GM11168 (cell line): ENCODE measurements around the gene ST6GALNAC3.
"Not testable (repeated sequence)": the region's sequence is repeated elsewhere in the genome, so short reads cannot be mapped to it uniquely, and the experiment has no call there.

ENCODE experiments used
- in situ Hi-C: fragments of 300-500 bp; cut with MboI; formaldehyde crosslinking; loops from one replicate; pipeline ENCODE4 v1.12.0; 2022; ENCODE audit warnings: low sequenced_read_pairs; ENCODE audit not compliant: unreplicated experiment

The ST6GALNAC3 gene

DNA sequence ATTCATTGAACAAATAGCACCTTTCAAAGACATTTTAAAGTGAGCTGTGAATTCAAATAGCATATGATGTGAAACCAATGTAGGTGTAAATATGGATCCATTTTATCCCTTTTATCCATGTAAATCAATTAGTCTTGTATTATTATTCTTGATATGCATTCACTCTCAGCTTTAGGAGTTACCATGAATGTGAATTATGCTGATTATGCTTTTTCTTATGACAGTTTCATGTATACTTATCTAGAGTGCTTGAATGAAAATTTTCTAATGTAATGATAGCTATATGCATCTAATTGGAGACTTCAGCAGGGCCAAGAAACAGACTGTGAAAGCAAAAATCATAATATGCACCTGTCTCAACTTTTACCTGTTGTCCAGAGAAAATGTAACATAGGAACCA, 566.2 kb downstream of the ST6GALNAC3 start:
- in situ Hi-C loops: no loop called here

- in situ Hi-C loops: no loop called here
Observed at GRCh38 chr1:76644139-76644538, 569.6 kb downstream of the ST6GALNAC3 start.

DNA sequence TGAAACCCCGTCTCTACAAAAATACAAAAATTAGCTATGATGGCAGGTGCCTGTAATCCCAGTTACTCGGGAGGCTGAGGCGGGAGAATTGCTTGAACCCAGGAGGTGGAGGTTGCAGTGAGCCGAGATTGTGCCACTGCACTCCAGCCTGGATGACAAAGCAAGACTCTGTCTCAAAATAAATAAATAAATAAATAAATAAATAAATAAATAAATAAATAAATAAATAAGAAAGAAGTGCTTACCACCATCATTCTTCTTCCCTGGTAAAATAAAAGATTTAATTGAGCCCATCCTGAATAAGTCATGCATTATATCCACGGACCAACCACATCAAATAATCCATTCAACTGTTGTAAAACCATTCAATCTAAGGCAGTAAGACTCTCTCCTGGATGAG, 578.3 kb downstream of the ST6GALNAC3 start:
- in situ Hi-C loops: not testable (repeated sequence)

GRCh38 chr1:76657623-76658022, 583.1 kb downstream of the ST6GALNAC3 start:
- in situ Hi-C loops: no loop called here

DNA sequence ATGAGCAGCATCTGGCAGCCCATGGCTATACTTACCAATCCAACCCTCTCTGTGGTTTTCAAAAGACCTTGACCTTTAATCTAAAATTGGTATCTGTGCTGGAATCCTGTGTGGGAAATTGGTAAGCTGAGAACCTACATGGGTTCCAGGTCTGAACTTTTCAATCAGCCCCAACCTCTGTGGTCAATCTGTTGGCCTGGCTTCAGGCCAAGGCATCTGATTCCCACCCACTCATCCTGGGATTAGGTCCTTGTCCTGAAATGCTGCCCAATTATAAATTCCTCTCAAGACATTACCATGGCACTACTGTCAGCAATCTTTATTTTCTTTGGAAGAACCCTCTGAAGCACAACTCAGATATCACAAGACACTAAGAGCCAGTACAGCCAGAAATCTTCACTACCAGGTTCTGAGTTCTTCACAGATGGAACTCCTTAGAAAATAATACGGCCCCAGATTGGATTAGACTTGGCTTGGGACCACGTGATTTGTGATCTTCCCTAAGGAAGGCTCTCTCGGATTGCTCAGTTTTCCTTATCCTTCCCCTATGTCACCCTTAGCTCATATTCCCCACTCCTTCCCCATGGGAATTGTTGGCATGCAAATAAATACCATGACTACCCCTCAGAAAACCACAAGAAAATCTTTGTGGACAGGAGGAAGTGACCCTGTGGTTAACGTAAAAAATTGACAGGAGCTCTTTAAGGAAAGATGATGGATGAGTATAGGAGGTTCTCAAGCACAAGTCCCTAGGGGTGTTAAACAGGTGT, 584.8 kb downstream of the ST6GALNAC3 start:
- in situ Hi-C loops: no loop called here

DNA sequence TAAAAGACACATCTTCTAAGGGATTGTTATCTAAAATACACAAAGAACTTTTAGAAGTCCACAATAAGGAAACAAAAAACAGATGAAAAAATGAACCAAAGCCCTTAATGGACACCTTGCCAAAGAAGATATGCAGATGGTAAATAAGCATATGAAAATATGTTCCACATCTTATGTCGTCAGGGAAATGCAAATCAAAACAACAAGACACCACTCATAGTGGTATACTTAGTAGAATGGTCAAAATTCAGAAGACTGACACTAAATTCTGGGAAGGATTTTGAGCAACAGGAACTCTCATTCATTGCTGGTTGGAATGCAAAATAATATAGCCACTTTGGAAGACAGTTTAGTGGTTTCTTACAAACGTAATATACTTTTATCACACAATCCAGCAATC, 587.0 kb downstream of the ST6GALNAC3 start:
- in situ Hi-C loops: no loop called here

DNA sequence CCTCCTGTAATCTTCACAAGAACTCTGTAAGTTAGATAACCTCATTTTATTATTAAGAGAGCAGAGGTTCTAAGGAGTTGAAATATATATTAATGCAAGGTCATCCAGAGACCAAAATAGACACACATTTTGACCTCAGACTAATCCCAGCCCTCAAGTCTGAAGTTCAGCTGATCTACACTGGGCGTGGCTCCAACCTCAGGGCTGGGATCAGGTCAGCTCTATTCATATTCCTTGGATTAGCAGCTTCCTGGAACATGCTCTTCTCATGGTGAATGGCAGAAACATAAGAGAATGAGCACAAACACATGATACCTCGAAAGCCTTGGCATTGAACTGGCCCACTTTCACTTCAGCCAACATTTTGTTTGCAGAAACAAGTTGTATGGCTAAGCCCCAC, 592.0 kb downstream of the ST6GALNAC3 start:
- in situ Hi-C loops: no loop called here

GRCh38 chr1:76668046-76668445, 593.5 kb downstream of the ST6GALNAC3 start:
- in situ Hi-C loops: no loop called here

DNA sequence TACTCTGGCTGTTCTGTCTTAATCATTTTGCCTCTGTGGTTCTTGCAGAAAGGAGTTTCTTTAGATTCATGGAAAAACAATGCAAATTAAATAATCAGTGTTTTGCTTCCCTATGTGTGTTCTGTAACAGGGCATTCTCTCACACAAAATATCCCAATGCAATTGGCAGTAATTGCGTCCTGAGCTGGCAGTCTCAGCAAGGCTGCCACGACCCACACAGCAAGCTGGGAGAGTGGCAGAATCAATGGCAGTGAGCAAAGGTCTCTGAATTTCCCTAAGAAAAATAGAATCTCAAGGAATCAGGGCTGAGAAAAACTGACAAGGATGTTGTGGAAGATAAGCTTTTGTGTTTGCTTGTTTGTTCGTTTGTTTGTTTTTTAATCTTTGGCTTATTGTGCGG, 594.6 kb downstream of the ST6GALNAC3 start:
- in situ Hi-C loops: no loop called here

DNA sequence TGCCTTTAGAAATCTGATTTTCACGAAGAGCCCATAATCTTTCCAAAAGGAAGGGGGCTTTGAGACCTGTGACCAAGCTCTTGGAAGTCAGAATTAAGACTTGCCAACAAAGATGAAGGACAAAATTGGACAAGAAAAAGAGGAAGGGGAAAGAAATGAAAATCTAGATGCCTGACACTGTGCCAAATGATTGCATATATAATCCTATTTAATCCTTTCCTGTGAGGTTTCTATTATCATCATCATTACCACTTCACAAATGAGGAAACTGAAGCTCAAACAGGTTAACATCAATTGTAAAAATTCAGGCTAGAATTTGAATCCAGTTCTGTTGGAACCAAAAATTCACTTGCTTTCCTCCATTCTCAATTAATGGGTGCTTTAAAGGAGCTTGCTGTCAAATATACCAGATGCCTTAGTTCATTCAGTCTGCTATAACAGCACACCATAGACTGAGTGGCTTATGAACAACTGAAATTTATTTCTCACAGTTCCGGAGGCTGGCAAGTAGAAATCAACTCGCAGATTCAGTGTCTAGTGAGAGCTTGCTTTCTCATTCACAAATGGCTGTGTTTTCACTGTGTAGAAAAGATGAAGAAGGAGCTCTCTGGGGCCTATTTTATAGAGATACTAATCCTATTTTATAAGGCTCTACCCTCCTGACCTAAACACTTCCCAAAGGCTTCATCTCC, 595.2 kb downstream of the ST6GALNAC3 start:
- in situ Hi-C loops: no loop called here

GRCh38 chr1:76674689-76675210, 600.2 kb downstream of the ST6GALNAC3 start:
- in situ Hi-C loops: no loop called here

- in situ Hi-C loops: no loop called here
Observed at GRCh38 chr1:76677416-76678405, 603.2 kb downstream of the ST6GALNAC3 start.

- in situ Hi-C loops: no loop called here
Observed at GRCh38 chr1:76679534-76680152, 605.1 kb downstream of the ST6GALNAC3 start.

GRCh38 chr1:76680651-76681050, 606.1 kb downstream of the ST6GALNAC3 start:
- in situ Hi-C loops: no loop called here

- in situ Hi-C loops: no loop called here
Observed at GRCh38 chr1:76682138-76682537, 607.6 kb downstream of the ST6GALNAC3 start.
